ENCODE data around the gene PCLAF. TPM values are rescaled to one million over a fixed set of nuclear protein-coding genes. Genes with fewer than 3 reads are reported as not detected.
A peak's percentile ranks its signal among the peaks of the same experiment; 100 is the strongest.
"Not testable (repeated sequence)": the region's sequence is repeated elsewhere in the genome, so short reads cannot be mapped to it uniquely, and the experiment has no call there.

PCLAF gene
- total RNA-seq, 1 donor from 2014 or later = 4.7 TPM

DNA sequence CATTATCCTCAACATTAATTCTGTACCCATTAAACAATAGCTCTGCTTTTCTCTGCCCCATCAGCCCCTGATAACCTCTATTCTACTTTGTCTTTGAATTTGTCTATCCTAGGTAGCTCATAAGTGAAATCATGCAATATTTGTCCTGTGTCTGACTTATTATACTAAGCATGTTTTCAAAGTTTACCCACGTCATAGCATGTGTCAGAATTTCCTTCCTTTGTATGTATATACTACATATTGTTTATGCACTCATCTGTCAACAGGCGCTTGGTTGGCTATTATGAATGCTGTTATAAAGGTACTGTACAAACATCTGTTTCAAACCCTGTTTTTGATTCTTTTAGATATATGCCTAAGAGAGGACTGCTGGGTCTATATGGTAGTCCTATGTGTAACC is 43.5 kb downstream of the PCLAF start:
- H3K27ac Mint-ChIP-seq (ENCODE audit: unreplicated experiment) = no peak overlapping the region

DNA sequence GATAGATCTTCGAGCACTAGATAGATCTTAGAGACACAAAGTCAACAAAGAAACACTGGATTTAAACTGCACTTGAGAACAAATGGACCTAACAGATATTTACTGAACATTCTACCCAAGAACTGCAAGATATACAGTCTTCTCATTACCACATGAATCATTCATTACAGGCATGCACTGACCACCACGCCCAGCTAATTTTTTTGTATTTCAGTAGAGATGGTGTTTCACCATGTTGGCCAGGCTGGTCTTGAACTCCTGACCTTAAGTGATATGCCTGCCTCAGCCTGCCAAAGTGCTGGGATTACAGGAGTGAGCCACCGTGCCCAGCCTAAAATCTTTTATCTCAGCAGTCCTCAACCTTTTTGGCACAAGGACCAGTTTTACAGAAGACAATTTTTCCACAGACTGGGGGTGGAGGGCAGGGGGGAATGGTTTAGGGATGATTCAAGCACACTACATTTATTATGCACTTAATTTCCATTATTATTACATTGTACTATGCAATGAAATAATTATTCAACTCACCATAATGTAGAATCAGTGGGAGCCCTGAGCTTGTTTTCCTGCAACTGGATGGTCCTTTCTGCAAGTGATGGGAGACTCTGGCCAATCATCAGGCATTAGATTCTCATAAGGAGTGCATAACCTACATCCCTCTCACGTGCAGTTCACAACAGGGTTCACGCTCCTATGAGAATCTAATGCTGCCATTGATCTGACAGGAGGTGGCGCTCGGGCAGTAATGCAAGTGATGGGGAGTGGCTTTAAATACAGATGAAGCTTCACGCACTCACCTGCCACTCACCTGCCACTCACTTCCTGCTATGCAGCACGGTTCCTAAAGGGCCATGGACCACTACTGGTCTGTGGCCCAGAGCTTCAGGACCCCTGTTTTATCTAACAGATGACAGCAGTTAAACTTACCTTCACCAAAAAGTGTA is 47.0 kb downstream of the PCLAF start:
- H3K36me3 Mint-ChIP-seq (ENCODE audit: unreplicated experiment) = no peaks in the 10 kb centered on the region
- no peaks in the 10 kb centered on the region for H3K4me1 Mint-ChIP-seq (ENCODE audit: low read depth, unreplicated experiment)
- no peak for DNase-seq
- H3K27ac Mint-ChIP-seq (ENCODE audit: unreplicated experiment) = no peak overlapping the region
- H3K9me3 Mint-ChIP-seq (ENCODE audit: unreplicated experiment) = no peaks in the 10 kb centered on the region
- TF ChIP-seq, protein P1, sequence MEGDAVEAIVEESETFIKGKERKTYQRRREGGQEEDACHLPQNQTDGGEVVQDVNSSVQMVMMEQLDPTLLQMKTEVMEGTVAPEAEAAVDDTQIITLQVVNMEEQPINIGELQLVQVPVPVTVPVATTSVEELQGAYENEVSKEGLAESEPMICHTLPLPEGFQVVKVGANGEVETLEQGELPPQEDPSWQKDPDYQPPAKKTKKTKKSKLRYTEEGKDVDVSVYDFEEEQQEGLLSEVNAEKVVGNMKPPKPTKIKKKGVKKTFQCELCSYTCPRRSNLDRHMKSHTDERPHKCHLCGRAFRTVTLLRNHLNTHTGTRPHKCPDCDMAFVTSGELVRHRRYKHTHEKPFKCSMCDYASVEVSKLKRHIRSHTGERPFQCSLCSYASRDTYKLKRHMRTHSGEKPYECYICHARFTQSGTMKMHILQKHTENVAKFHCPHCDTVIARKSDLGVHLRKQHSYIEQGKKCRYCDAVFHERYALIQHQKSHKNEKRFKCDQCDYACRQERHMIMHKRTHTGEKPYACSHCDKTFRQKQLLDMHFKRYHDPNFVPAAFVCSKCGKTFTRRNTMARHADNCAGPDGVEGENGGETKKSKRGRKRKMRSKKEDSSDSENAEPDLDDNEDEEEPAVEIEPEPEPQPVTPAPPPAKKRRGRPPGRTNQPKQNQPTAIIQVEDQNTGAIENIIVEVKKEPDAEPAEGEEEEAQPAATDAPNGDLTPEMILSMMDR (IDR thresholded peaks at IDR 0.05; ENCODE audit: partially characterized antibody, unreplicated experiment) = no peak
- no peak overlapping the region for H3K4me3 Mint-ChIP-seq (ENCODE audit: unreplicated experiment)
- H3K27me3 Mint-ChIP-seq (ENCODE audit: unreplicated experiment) = no peaks in the 10 kb centered on the region

More for the DNA sequence above, 43.5 kb downstream of the PCLAF start:
- no peaks in the 10 kb centered on the region for H3K9me3 Mint-ChIP-seq (ENCODE audit: unreplicated experiment)
- H3K36me3 Mint-ChIP-seq (ENCODE audit: unreplicated experiment) = no peaks in the 10 kb centered on the region
- no peak for DNase-seq
- H3K27me3 Mint-ChIP-seq (ENCODE audit: unreplicated experiment) = no peaks in the 10 kb centered on the region
- TF ChIP-seq, protein P1 (IDR thresholded peaks at IDR 0.05; ENCODE audit: partially characterized antibody, unreplicated experiment) = no peak
- no peaks in the 10 kb centered on the region for H3K4me1 Mint-ChIP-seq (ENCODE audit: low read depth, unreplicated experiment)
- H3K4me3 Mint-ChIP-seq (ENCODE audit: unreplicated experiment) = no peak overlapping the region

DNA sequence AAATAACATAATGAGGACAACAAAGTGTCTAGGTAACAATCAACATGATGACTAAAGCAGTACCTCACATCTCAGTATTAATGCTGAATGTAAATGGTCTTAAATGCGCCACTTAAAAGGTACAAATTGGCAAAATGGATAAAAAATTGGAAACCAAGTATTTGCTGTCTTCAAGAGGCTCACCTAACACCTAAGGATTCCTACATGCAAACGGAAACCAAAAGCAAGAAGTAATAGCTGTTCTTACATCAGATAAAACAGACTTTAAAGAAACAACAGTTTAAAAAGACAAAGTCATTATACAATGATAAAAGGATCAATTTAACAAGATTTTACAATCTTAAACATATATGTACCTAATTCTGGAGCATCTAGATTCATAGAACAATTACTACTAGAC is 47.7 kb downstream of the PCLAF start:
- Mint-ChIP-seq H3K27me3 (ENCODE audit: unreplicated experiment) (no peaks in the 10 kb centered on the region), H3K4me3 (ENCODE audit: unreplicated experiment) (no peak overlapping the region), H3K4me1 (ENCODE audit: low read depth, unreplicated experiment) (no peaks in the 10 kb centered on the region), H3K36me3 (ENCODE audit: unreplicated experiment) (no peaks in the 10 kb centered on the region), H3K9me3 (ENCODE audit: unreplicated experiment) (no peaks in the 10 kb centered on the region), H3K27ac (ENCODE audit: unreplicated experiment) (no peak overlapping the region)
- DNase-seq = no peak
- TF ChIP-seq, protein P1 (IDR thresholded peaks at IDR 0.05; ENCODE audit: partially characterized antibody, unreplicated experiment) = no peak

DNA sequence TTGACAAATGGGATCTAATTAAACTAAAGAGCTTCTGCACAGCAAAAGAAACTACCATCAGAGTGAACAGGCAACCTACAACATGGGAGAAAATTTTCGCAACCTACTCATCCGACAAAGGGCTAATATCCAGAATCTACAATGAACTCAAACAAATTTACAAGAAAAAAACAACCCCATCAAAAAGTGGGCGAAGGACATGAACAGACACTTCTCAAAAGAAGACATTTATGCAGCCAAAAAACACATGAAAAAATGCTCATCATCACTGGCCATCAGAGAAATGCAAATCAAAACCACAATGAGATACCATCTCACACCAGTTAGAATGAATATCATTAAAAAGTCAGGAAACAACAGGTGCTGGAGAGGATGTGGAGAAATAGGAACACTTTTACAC is 49.6 kb downstream of the PCLAF start:
- not testable (repeated sequence) for H3K9me3 Mint-ChIP-seq (ENCODE audit: unreplicated experiment); H3K4me1 Mint-ChIP-seq (ENCODE audit: low read depth, unreplicated experiment); H3K4me3 Mint-ChIP-seq (ENCODE audit: unreplicated experiment); H3K36me3 Mint-ChIP-seq (ENCODE audit: unreplicated experiment); DNase-seq; H3K27ac Mint-ChIP-seq (ENCODE audit: unreplicated experiment); H3K27me3 Mint-ChIP-seq (ENCODE audit: unreplicated experiment)

DNA sequence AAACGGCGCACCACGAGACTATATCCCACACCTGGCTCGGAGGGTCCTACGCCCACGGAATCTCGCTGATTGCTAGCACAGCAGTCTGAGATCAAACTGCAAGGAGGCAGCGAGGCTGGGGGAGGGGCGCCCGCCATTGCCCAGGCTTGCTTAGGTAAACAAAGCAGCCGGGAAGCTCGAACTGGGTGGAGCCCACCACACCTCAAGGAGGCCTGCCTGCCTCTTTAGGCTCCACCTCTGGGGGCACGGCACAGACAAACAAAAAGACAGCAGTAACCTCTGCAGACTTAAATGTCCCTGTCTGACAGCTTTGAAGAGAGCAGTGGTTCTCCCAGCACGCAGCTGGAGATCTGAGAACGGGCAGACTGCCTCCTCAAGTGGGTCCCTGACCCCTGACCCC is 54.3 kb downstream of the PCLAF start:
- not testable (repeated sequence) for H3K36me3 Mint-ChIP-seq (ENCODE audit: unreplicated experiment); H3K27ac Mint-ChIP-seq (ENCODE audit: unreplicated experiment); DNase-seq; H3K9me3 Mint-ChIP-seq (ENCODE audit: unreplicated experiment); H3K4me1 Mint-ChIP-seq (ENCODE audit: low read depth, unreplicated experiment); H3K4me3 Mint-ChIP-seq (ENCODE audit: unreplicated experiment); H3K27me3 Mint-ChIP-seq (ENCODE audit: unreplicated experiment)

DNA sequence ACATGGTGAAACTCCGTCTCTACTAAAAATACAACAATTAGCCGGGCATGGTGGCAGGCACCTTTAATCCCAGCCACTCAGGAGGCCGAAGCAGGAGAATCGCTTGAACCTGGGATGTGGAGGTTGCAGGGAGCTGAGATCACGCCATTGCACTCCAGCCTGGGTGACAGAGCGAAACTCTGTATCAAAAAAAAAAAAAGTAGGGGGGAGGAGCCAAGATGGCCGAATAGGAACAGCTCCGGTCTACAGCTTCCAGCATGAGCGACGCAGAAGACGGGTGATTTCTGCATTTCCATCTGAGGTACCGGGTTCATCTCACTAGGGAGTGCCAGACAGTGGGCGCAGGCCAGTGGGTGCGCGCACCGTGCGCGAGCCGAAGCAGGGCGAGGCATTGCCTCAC is 54.8 kb downstream of the PCLAF start:
- H3K4me1 Mint-ChIP-seq (ENCODE audit: low read depth, unreplicated experiment); H3K27me3 Mint-ChIP-seq (ENCODE audit: unreplicated experiment); DNase-seq; H3K9me3 Mint-ChIP-seq (ENCODE audit: unreplicated experiment); H3K27ac Mint-ChIP-seq (ENCODE audit: unreplicated experiment); H3K36me3 Mint-ChIP-seq (ENCODE audit: unreplicated experiment): not testable (repeated sequence)
- H3K4me3 Mint-ChIP-seq (ENCODE audit: unreplicated experiment) = peak overlapping the region; percentile 25

All from glutamatergic neuron (in vitro differentiated cells).